Stimulated activated CD8-positive, alpha-beta memory T cell treated with anti-CD3 and anti-CD28 coated beads, Interleukin-15, amount 100 ng/mL, for 48 hours (primary cell): ENCODE data around the gene TLL1.

Experiments used
- DNase-seq, 2 donors: peaks; one replicate each; pipeline ENCODE4 v3.0.0-alpha.2; 2020; ENCODE audit warnings: low read depth in 2 of 2

Gene TLL1

DNA sequence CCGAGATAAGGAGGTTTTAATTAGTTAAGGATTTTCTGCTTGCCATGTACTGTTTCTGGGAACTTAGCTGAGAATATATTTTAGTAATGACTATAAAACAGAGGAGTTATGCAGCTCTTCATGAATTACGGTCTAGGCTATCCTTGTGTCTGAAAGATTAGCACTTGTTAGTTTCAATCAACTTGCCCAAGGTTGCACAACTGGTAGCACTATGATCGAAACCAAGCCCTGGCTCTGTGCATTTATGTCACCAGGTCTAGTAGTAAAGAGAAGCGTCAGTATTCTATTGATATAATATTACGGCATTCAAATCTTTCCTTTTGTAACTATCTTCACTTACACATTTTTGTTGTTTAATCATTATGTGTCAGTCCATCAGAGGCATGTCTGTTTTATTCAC lies 176.0 kb downstream of the TLL1 start:
- DNase-seq, result no peak

DNA sequence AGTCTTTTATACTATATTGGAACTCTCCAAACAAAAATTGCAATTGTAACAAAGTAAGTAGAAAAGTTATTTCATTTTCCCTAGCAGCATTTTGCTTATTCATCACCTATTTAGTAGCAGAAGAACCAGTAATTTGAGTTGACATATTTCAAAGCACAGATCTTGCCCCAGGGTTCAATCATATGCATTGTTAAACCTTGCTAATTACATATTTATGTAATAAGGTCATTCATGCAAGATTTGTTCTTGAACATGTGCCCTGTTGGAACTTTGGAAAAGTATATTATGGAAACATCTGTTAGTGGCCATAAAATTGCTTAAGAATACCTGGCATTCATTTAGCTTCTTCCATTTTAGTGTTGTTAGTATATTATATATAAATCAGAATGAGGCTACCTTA lies 191.7 kb downstream of the TLL1 start:
- no peak for DNase-seq

- DNase-seq, result no peak
These were observed 192.3 kb downstream of the TLL1 start for GRCh38 chr4:166065324-166065723.

- DNase-seq, result no peak
These were observed 193.9 kb downstream of the TLL1 start for GRCh38 chr4:166066936-166067335.

DNA sequence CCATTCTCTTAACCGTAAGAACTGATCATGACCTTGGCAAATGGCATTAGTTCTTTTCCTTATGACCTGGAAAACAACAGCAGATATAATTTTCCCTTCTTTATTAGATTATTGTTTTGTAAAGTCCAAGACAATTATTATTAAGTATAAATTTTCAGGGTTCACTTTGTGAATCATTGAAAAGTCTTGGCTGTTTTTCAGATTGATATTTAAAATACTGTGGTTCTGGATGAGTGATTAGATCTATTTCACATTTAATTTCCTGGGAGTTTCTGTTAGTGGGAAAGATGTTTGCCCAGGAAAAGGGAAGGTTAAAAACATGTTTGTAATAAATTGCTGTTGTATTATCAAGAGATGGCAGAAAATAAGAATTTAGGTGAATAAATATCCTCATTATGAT lies 194.9 kb downstream of the TLL1 start:
- no peak for DNase-seq

DNA sequence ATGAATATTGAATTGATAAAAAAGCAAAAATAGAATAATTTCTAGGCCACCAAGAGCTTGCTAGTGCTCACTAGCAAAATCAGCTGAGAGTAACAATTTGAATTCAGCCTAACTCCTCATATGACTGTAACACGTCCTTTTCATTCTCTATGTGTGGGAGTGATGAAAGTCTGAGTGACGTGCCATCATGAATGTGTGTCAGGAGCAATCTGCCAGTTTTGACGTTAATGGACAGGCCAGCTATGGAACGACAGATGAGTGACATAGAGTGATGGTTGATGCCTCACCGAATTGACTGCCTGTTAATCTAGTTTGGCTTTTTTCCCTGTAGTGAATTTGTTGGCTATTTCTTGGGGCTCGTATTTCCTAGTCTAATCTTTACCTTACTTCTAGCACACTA lies 200.7 kb downstream of the TLL1 start:
- DNase-seq, result no peak

DNA sequence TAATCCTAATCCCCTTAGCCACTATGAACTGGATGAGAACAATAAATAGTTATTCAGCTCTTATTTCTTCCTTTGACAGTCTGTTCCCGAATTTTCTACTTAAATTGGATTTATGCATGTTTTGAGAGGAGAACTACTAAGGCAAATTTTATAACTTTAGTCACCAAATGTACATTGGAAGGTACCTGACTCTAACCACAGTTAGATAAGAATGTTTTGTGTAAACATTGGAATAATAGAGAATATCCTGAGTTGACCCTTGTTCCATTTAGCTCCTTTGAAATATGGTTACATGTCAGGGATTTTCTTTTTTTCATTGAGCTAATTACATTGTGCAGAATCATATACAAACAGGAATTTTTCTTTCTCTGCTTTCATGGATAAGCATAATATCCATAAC lies 202.6 kb downstream of the TLL1 start:
- no peak for DNase-seq

DNA sequence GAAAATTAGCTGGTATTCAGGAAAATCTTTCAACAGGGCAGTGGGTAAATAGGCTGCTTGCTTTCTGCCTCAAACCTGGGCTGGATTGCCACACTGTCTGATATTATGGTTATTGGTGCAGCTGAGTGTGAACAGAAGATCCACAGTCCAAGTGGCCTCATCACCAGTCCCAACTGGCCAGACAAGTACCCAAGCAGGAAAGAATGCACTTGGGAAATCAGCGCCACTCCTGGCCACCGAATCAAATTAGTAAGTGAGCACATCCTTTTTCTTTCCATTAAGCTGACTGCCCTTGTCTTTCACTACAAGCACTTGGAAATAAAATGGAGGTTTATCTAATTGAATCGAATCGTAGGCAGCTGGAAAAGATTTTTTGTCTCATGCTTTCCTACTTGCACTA lies 204.7 kb downstream of the TLL1 start:
- no peak for DNase-seq

DNA sequence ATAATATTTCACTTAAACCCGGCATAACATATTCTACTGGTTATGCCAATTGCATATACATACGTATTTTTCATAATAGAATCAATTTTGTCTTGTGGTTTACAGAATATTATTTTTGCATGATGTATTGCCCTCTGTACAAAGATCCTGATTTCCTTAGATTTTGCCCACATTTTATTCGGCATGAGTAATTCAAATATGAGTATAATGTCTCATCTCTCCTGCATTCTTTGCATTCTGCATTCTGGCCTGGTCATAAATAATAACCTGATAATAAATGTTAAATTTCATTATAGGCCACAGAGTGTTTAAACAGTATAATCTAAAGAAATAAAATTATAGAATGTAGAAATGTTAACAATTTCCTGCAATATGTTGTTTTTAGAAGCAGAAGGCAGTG lies 205.3 kb downstream of the TLL1 start:
- no peak for DNase-seq

- DNase-seq, result no peak
These were observed 205.9 kb downstream of the TLL1 start for GRCh38 chr4:166078955-166079354.

- DNase-seq, result no peak
These were observed 214.5 kb downstream of the TLL1 start for GRCh38 chr4:166087569-166087968.

DNA sequence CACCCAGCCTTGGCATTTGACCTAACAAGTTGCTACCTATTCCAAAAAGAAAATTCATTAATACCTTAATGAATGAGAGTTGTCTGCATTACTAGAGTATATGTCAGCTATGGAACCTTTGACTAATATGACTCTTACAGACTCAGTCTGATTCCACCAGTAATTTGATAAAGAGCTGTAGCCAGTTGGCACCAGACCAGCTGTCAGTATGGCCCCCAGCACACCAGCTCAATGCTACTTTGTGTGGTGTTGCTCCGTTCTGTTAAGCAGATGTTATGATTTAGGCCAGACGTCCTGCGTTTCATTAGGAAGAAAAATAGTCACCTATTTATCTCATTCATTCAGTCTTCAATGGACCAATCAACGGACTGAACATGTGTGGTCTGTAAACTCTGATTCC lies 215.5 kb downstream of the TLL1 start:
- no peak for DNase-seq

DNA sequence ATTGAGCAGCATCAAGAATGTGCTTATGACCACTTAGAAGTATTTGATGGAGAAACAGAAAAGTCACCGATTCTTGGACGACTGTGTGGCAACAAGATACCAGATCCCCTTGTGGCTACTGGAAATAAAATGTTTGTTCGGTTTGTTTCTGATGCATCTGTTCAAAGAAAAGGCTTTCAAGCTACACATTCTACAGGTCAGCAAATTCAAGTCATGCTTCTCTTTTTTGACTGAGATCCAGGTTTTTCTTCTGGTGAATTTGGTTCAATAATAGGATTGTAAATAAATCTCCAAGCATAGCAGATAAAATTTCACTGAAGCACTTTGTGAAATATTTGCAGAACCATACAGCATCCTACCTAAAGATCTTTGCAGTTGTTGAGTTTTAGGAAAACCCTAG lies 218.1 kb downstream of the TLL1 start:
- no peak for DNase-seq

DNA sequence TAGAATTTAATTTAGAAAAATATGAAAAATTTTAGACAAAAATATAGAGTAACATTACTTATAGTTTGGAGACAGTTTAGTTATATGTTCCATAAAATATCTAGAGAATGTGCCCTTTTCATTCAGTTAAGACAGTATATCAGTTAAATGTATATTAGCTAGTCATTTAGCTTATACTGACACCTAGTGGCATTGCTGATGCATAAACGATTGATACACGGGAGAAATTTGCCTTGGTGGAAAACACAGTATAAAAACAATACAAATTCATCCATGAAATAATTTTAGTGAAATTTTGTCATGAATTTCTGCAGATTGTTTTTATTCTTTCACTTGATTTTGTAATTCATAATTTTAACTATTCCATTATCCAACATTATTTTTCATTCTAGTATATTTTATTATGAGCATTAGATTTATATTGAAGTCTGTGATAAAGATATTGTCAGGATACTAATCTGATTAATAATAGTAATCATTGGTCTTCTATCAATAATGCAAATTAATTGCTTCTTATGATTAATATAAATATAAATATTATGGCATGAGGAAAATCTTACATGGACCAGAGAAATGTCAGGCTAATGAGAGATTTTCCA lies 219.0 kb downstream of the TLL1 start:
- DNase-seq, result no peak

DNA sequence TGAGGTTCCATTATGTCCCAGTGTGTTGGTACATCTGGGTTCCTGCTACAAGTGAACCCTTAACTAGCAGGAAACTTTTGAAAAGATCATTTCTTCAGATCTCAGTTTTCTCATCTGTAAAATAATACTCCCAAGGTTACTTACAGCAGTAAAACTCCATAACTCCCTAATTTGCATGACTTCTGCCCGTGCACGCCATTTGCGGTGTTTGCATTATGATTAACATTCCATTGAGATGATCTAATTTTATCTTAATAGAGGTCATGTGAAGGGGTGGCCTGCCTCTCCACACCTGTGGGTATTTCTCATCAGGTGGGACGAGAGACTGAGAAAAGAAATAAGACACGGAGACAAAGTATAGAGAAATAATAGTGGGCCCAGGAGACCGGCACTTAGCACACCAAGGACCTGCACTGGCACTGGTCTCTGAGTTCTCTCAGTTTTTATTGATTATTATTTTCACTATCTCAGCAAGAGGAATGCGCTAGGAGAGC lies 219.8 kb downstream of the TLL1 start:
- DNase-seq, result no peak

DNA sequence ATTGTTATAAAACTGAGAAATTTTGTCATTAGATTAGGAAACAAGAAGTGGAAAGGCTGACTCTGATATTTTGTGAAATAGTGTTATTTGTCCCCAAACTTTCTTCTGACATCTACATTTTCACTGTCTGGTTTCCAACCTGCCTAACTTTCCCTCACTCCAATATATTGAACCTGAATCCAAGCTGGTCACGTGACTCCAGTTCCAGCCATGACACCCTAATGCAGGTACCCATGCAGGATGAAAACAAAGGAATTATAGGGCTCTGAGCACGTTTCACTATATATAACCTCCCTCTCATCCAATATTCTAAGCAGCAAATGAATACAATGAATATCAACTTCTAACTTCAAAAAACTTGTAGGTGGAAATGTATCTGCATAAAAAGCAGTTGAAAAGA lies 231.6 kb downstream of the TLL1 start:
- DNase-seq, result no peak

DNA sequence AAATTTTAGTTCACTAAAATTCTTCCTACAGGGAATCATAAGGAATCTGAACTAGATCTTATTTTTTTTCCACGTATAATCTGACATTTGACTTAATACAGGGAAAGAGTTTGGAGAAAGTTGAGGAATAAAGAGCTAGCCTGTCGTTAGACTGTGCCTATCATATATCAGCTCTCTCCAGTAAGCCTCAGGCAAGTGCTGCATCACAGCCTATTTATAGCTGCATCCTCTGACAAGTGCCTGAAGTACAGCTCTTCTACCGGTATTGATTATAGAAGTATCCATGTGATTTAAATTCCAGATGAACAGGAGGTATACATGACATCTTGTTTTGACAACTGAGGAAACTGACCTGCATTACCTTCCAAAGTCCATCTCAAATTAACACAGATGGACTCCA lies 248.9 kb downstream of the TLL1 start:
- DNase-seq, result no peak

DNA sequence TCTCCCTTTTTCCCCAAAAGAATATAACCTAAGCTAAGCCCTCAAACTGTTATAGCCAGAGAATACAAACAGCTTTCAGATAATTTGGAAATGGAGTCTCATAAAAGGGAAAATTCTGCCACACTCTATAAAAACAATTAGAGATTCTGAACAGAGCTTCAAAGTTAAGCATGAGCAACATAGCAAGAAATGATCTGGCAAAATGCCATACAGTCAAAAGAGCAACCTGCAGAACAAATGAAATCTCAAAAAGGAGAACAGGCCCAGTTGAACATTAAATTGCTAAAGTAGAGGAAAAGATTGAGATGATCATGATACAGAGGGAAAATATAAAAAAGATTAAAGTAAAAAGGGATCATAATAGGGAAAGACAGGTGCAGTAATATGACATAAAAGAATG lies 250.5 kb downstream of the TLL1 start:
- DNase-seq, result no peak

- no peak for DNase-seq
These were observed 255.4 kb downstream of the TLL1 start for GRCh38 chr4:166128403-166128802.

DNA sequence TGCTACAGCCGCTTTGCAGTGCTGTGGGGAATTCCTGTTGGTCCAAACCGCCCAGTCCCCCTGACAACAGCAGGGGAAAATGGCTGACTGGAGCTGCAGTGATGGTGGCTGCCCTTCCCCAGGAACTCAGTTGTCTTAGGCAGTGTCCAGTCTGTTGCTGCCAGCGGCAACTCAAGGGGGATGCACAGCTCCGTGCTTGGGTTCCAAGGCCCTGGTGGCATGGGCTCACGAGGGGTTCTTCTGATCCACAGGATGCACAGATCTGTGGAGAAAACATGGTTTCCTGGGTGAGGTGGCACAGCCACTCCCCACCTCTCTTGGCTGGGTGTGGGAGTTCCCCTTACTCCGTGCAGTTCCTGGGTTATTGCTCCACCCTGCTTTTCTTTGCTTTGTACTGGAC lies 261.2 kb downstream of the TLL1 start:
- DNase-seq, result no peak

GRCh38 chr4:166140951-166141350 lies 267.9 kb downstream of the TLL1 start:
- DNase-seq, result no peak

DNA sequence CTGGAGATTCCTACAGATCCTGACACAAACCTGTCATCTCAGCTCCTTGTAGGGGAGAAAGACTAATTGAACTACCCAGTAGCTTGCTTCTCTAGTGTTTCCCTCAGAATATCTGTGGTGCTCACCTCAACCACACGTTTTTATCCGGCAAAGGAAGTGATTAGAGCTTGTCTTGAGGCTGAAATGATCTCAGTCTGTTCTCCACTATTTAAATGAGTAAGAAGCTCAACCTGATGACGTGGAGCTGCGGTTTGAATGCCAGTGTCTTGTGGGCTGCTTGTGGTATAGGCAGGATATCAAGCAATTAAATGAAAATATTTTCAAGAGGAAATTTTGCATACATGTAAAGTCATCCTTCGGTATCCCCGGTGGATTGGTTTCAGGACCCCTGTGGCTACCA lies 270.2 kb downstream of the TLL1 start:
- no peak for DNase-seq

- DNase-seq, result no peak
These were observed 271.6 kb downstream of the TLL1 start for GRCh38 chr4:166144607-166145006.

GRCh38 chr4:166146806-166147540 lies 273.9 kb downstream of the TLL1 start:
- no peak for DNase-seq
